Mammary epithelial cell (primary cell): ENCODE results near the gene ZNF385B.

Experiments
- EZH2 ChIP-seq: IDR thresholded peaks from 2 replicates; pipeline ENCODE4 v1.6.1; 2012; ENCODE audit warnings: low read length, inconsistent platforms, borderline replicate concordance
- TF ChIP-seq, protein P1 (sequence below), 2 donors: IDR thresholded peaks in 1 of 2; conservative IDR thresholded peaks in 1 of 2; 2 replicates each; pipeline ENCODE4 v1.5.1; 2011 to 2012; ENCODE audit warnings: inconsistent platforms in 2 of 2, low read length in 2 of 2, mild to moderate bottlenecking in 2 of 2, control low read depth in 1 of 2, low read depth in 1 of 2; ENCODE audit not compliant: insufficient read depth in 1 of 2; ENCODE audit errors: extremely low read depth in 1 of 2

DNA sequence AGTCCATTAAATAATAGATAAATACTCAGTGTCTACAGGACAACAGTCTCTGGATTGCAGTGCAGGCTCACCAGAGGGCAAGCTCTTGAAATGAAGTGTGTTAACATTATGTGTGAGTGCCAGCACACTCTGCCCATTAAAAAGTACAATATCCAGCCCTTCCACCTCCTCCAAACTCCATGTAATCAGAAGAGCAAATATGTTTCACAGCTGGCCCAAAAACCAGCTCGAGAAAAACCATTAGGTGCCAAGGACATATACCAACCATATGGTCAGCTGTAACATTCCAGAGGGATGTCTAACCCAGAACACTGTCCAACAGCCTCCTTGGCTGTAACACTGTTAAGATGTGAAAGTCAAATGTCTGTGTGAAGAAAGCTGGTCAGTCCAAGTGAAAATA is 112.2 kb downstream of the ZNF385B start:
- TF ChIP-seq, protein P1, sequence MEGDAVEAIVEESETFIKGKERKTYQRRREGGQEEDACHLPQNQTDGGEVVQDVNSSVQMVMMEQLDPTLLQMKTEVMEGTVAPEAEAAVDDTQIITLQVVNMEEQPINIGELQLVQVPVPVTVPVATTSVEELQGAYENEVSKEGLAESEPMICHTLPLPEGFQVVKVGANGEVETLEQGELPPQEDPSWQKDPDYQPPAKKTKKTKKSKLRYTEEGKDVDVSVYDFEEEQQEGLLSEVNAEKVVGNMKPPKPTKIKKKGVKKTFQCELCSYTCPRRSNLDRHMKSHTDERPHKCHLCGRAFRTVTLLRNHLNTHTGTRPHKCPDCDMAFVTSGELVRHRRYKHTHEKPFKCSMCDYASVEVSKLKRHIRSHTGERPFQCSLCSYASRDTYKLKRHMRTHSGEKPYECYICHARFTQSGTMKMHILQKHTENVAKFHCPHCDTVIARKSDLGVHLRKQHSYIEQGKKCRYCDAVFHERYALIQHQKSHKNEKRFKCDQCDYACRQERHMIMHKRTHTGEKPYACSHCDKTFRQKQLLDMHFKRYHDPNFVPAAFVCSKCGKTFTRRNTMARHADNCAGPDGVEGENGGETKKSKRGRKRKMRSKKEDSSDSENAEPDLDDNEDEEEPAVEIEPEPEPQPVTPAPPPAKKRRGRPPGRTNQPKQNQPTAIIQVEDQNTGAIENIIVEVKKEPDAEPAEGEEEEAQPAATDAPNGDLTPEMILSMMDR (conservative IDR thresholded peaks at IDR 0.05 in 1 of 2, IDR thresholded peaks at IDR 0.05 in 1 of 2; ENCODE audit: extremely low read depth in 1 of 2, insufficient read depth in 1 of 2, low read depth in 1 of 2, low read length in 2 of 2), result no peak
- TF ChIP-seq EZH2, result no peak
